Measurements from ENCODE around the gene HCFC1R1.

GRCh38 chr16:2999929-3000328 lies 23.8 kb downstream of the HCFC1R1 start:
- TF ChIP-seq POLR2A (IDR thresholded peaks at IDR 0.05; ENCODE audit: low read length) (no peak), GATA1 (IDR thresholded peaks at IDR 0.05; ENCODE audit: low read depth, low read length) (no peak)
